H1 (cell line): ENCODE measurements around the gene DDI2. TPM values are rescaled to one million over a fixed set of nuclear protein-coding genes. Genes with fewer than 3 reads are reported as not detected.

Experiments used
- CTCF ChIA-PET: fragments of 300-600 bp; sonication (Branson Sonifier 250); formaldehyde crosslinking; loops from one replicate; lab custom pipeline; 2021; ENCODE audit not compliant: partially characterized antibody; lab: Charles Lee
- POLR2A ChIA-PET: fragments of 300-600 bp; sonication (Branson Sonifier 250); formaldehyde crosslinking; loops from one replicate; lab custom pipeline; 2021; ENCODE audit warnings: inconsistent platforms; ENCODE audit not compliant: partially characterized antibody; lab: Charles Lee
- DNase-seq, 2 experiments: peaks; one replicate each; pipeline versions ENCODE4 v3.0.0 to v3.0.0-alpha.2; 2010 to 2022; ENCODE audit warnings: low spot score in 2 of 2, low read depth in 1 of 2, mixed read lengths in 1 of 2
- FAIRE-seq: peaks from 2 replicates; lab custom pipeline; 2011; peaks lifted over from hg19 to GRCh38; lab: Jason Lieb, UNC
- H2AFZ ChIP-seq: 2 replicates; pipeline ENCODE4 v1.8.1; 2012; ENCODE audit warnings: low read length, inconsistent platforms
- H2AK5ac ChIP-seq: 2 replicates; pipeline ENCODE4 v1.6.1; 2013; ENCODE audit warnings: low read depth, low read length
- H2BK120ac ChIP-seq: replicated peaks from 2 replicates; pipeline ENCODE3; 2013; ENCODE audit warnings: low read depth, low read length, inconsistent platforms
- H2BK12ac ChIP-seq: 2 replicates; pipeline ENCODE4 v1.6.1; 2013; ENCODE audit warnings: low read depth, low read length
- H2BK15ac ChIP-seq: 2 replicates; pipeline ENCODE4 v1.6.1; 2013; ENCODE audit warnings: low read length
- H2BK20ac ChIP-seq: 2 replicates; pipeline ENCODE4 v1.6.1; 2013; ENCODE audit warnings: low read length
- H2BK5ac ChIP-seq: 2 replicates; pipeline ENCODE4 v1.6.1; 2013; ENCODE audit warnings: low read depth, low read length
- H3K14ac ChIP-seq: 2 replicates; pipeline ENCODE4 v1.6.1; 2013; ENCODE audit warnings: inconsistent platforms; ENCODE audit not compliant: insufficient read length
- H3K18ac ChIP-seq: 2 replicates; pipeline ENCODE4 v1.6.1; 2013; ENCODE audit warnings: low read length; ENCODE audit errors: extremely low read depth
- H3K23ac ChIP-seq: 2 replicates; pipeline ENCODE4 v1.6.1; 2013; ENCODE audit warnings: inconsistent platforms; ENCODE audit not compliant: insufficient read length
- H3K23me2 ChIP-seq: 2 replicates; pipeline ENCODE4 v1.6.1; 2013; ENCODE audit warnings: low read depth, low read length
- H3K27ac ChIP-seq: 2 replicates; pipeline ENCODE4 v1.6.1; 2011; ENCODE audit warnings: low read depth, low read length, inconsistent platforms
- H3K27me3 ChIP-seq, 4 experiments: replicated peaks in 1 of 4; 1 replicate in 1 of 4; 2 replicates in 3 of 4; pipeline versions ENCODE4 v1.6.1 to v1.8.1; 2011 to 2013; ENCODE audit warnings: low read length in 3 of 4, mild to moderate bottlenecking in 3 of 4, inconsistent platforms in 2 of 4, mixed read lengths in 2 of 4, moderate library complexity in 1 of 4; ENCODE audit not compliant: control insufficient read depth in 3 of 4, insufficient read depth in 3 of 4; ENCODE audit errors: extremely low read depth in 1 of 4
- H3K36me3 ChIP-seq, 4 experiments: 2 replicates each; pipeline versions ENCODE4 v1.6.1 to v1.8.1; 2011 to 2013; ENCODE audit warnings: mild to moderate bottlenecking in 4 of 4, low read length in 3 of 4, moderate library complexity in 2 of 4, control low read depth in 1 of 4, inconsistent platforms in 1 of 4; ENCODE audit not compliant: insufficient read depth in 4 of 4, control insufficient read depth in 2 of 4
- H3K4ac ChIP-seq: replicated peaks from 2 replicates; pipeline ENCODE3; 2013; ENCODE audit warnings: low read length, low read depth, mixed read lengths, inconsistent platforms; ENCODE audit not compliant: insufficient read length
- H3K4me1 ChIP-seq, 4 experiments: replicated peaks in 1 of 4; 1 replicate in 1 of 4; 2 replicates in 3 of 4; pipeline versions ENCODE4 v1.6.1 to v1.8.1; 2011 to 2013; ENCODE audit warnings: low read length in 3 of 4, inconsistent platforms in 2 of 4, mixed read lengths in 1 of 4; ENCODE audit not compliant: insufficient read depth in 4 of 4, control insufficient read depth in 3 of 4
- H3K4me2 ChIP-seq, 2 experiments: 2 replicates each; pipeline versions ENCODE4 v1.6.1 to v1.8.1; 2011 to 2013; ENCODE audit warnings: low read depth in 2 of 2, low read length in 2 of 2, control low read depth in 1 of 2, inconsistent platforms in 1 of 2, mild to moderate bottlenecking in 1 of 2; ENCODE audit not compliant: insufficient read depth in 1 of 2
- H3K4me3 ChIP-seq, 4 experiments: fragments of 200-600, 300-600 bp in 1 of 4; sonication (generic), shearing (Covaris generic), sonication (Bioruptor Twin) in 1 of 4; 2 replicates each; pipeline versions ENCODE4 v1.5.1 to v1.8.1; 2011 to 2016; ENCODE audit warnings: low read length in 4 of 4, low read depth in 3 of 4, control low read depth in 2 of 4, inconsistent platforms in 2 of 4, mild to moderate bottlenecking in 2 of 4, mixed read lengths in 1 of 4, moderate library complexity in 1 of 4; ENCODE audit not compliant: insufficient read depth in 2 of 4; ENCODE audit errors: extremely low read depth in 1 of 4
- H3K56ac ChIP-seq: replicated peaks from 2 replicates; pipeline ENCODE3; 2013; ENCODE audit warnings: low read depth, mild to moderate bottlenecking, mixed read lengths, low read length, inconsistent platforms; ENCODE audit not compliant: insufficient read length
- H3K79me1 ChIP-seq: 2 replicates; pipeline ENCODE4 v1.6.1; 2013; ENCODE audit warnings: low read depth, low read length, control low read depth
- H3K79me2 ChIP-seq, 2 experiments: 2 replicates each; pipeline versions ENCODE4 v1.6.1 to v1.8.1; 2012 to 2013; ENCODE audit warnings: low read length in 2 of 2, mild to moderate bottlenecking in 2 of 2, inconsistent platforms in 1 of 2; ENCODE audit not compliant: insufficient read depth in 2 of 2, control insufficient read depth in 1 of 2
- H3K9ac ChIP-seq, 4 experiments: replicated peaks in 1 of 4; 1 replicate in 1 of 4; 2 replicates in 3 of 4; pipeline versions ENCODE4 v1.6.1 to v1.8.1; 2011 to 2013; ENCODE audit warnings: low read depth in 3 of 4, low read length in 3 of 4, control low read depth in 2 of 4, mild to moderate bottlenecking in 2 of 4, moderate library complexity in 2 of 4, inconsistent platforms in 1 of 4; ENCODE audit errors: extremely low read depth in 1 of 4
- H3K9me3 ChIP-seq, 2 experiments: 2 replicates each; pipeline versions ENCODE4 v1.6.1 to v1.8.1; 2012 to 2013; ENCODE audit warnings: mild to moderate bottlenecking in 2 of 2, moderate library complexity in 2 of 2, control low read depth in 1 of 2, inconsistent platforms in 1 of 2, low read depth in 1 of 2, low read length in 1 of 2, mixed read lengths in 1 of 2; ENCODE audit not compliant: insufficient read depth in 2 of 2
- H4K20me1 ChIP-seq, 2 experiments: replicated peaks in 1 of 2; 2 replicates each; pipeline versions ENCODE3 to v1.8.1; 2011 to 2013; ENCODE audit warnings: inconsistent platforms in 2 of 2, low read length in 2 of 2, mild to moderate bottlenecking in 1 of 2; ENCODE audit not compliant: insufficient read depth in 2 of 2, control insufficient read depth in 1 of 2
- H4K5ac ChIP-seq: 2 replicates; pipeline ENCODE4 v1.6.1; 2013; ENCODE audit warnings: low read length, low read depth, mixed read lengths, inconsistent platforms; ENCODE audit not compliant: insufficient read length
- H4K8ac ChIP-seq: 2 replicates; pipeline ENCODE4 v1.8.0; 2013; ENCODE audit warnings: mild to moderate bottlenecking, moderate library complexity, low read length, inconsistent platforms; ENCODE audit not compliant: insufficient read depth; ENCODE audit errors: extremely low read depth
- H4K91ac ChIP-seq: replicated peaks from 2 replicates; pipeline ENCODE3; 2013; ENCODE audit warnings: low read length, mixed read lengths, inconsistent platforms; ENCODE audit not compliant: insufficient read length
- BRCA1 ChIP-seq: IDR thresholded peaks from 2 replicates; pipeline ENCODE4 v1.6.1; 2012; ENCODE audit warnings: low read depth, low read length, improper control_type of control experiment
- GTF2F1 ChIP-seq: IDR thresholded peaks from 2 replicates; pipeline ENCODE4 v1.6.1; 2012; ENCODE audit warnings: low read depth, low read length, improper control_type of control experiment, borderline replicate concordance
- HDAC6 ChIP-seq: IDR thresholded peaks from one replicate; pipeline ENCODE4 v1.7.1; 2012; ENCODE audit warnings: low read depth, mild to moderate bottlenecking, inconsistent platforms, low read length, moderate library complexity
- NANOG ChIP-seq: IDR thresholded peaks from 2 replicates; pipeline ENCODE4 v1.6.1; 2011; ENCODE audit warnings: low read length, low read depth, mild to moderate bottlenecking, inconsistent platforms; ENCODE audit not compliant: insufficient read depth, poor library complexity, severe bottlenecking
- POLR2A ChIP-seq, 2 experiments: IDR thresholded peaks; 1 replicate in 1 of 2; 2 replicates in 1 of 2; pipeline ENCODE4 v1.6.1; 2011; ENCODE audit warnings: low read depth in 2 of 2, low read length in 2 of 2, mild to moderate bottlenecking in 2 of 2; ENCODE audit errors: control extremely low read depth in 1 of 2
- SIRT6 ChIP-seq: IDR thresholded peaks from one replicate; pipeline ENCODE4 v1.7.1; 2012; ENCODE audit warnings: low read length, inconsistent platforms
- TBP ChIP-seq: IDR thresholded peaks from 2 replicates; pipeline ENCODE4 v1.6.1; 2011; ENCODE audit warnings: low read depth, low read length, improper control_type of control experiment
- YY1 ChIP-seq: IDR thresholded peaks from 2 replicates; pipeline ENCODE4 v1.6.1; 2011; ENCODE audit warnings: low read depth, mild to moderate bottlenecking, low read length
- ZNF274 ChIP-seq: IDR thresholded peaks from 2 replicates; pipeline ENCODE4 v1.7.0; 2012; ENCODE audit warnings: low read length, borderline replicate concordance; ENCODE audit errors: extremely low read depth
- WGBS, 2 experiments: shearing (Covaris generic) in 1 of 2; methylation state at CpG; one replicate each; pipeline versions ENCODE4 v1.1.6 to v1.1.7; 2013 to 2015; ENCODE audit warnings: low lambda C conversion rate in 2 of 2, mixed read lengths in 2 of 2, inconsistent platforms in 1 of 2, low coverage in 1 of 2, missing lambda C conversion rate in 1 of 2; ENCODE audit not compliant: insufficient replicate concordance in 2 of 2, insufficient coverage in 1 of 2, insufficient read length in 1 of 2; ENCODE audit errors: extremely low coverage in 1 of 2, missing lambda C conversion rate in 1 of 2; 5-methylcytosine and 5-hydroxymethylcytosine counted together
- polyA plus RNA-seq, 7 experiments: library from polyadenylated mRNA; depleted of rRNA in 3 of 7; stranded (reverse) in 5 of 7; unstranded in 2 of 7; fragments of >200 nt in 5 of 7; fragments of 200-250 nt in 2 of 7; gene quantifications; 1 replicate in 5 of 7; 2 replicates in 1 of 7; 4 replicates in 1 of 7; pipeline versions ENCODE4 v1.2.1 to v1.2.3, GENCODE V29; 2011 to 2013; ENCODE audit warnings: missing spikeins in 2 of 7, mixed read lengths in 2 of 7
- total RNA-seq: library from RNA; stranded (reverse); fragmentation: NEBNext Ultra II Directional; extraction: Animal tissue kit (Norgen Biotek cat#: 25700); gene quantifications from 2 replicates; pipeline ENCODE4 v1.2.1, GENCODE V29; 2021
- TF ChIP-seq, protein P1 (sequence below): IDR thresholded peaks from 2 replicates; pipeline ENCODE4 v1.6.1; 2011; ENCODE audit warnings: low read length, improper control_type of control experiment
- TF ChIP-seq, protein P2 (sequence below): IDR thresholded peaks from 2 replicates; pipeline ENCODE4 v1.6.1; 2012; ENCODE audit warnings: low read length, inconsistent platforms
- TF ChIP-seq, protein P3 (sequence below): IDR thresholded peaks from 2 replicates; pipeline ENCODE4 v1.6.1; 2012; ENCODE audit warnings: inconsistent platforms

DDI2 gene
- total and polyA plus RNA-seq, 2 of the 8 experiments (the other 6 are each of a cell fraction or from before 2014, with no cell fraction given), result 7.7 to 38.3 TPM

DNA sequence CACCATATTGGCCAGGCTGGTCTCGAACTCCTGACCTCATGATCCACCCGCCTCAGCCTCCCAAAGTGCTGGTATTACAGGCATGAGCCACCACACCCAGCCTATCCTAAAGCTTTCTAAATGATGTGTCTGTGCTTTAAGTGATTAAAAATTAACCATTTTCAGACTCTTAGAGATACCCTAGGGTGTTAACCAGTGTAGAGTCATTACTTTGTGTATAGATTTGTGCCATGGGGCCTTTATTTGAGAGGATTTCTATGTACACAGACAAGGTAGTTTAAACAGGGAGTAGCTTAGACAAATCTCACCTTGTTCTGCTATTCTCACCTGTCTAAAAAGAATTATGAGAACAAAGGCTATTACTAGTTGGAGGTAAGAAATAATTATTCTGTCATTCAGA lies 54.2 kb downstream of the DDI2 start:
- Histone ChIP-seq H2BK5ac (no peak overlapping the region), H2BK20ac (no peak overlapping the region), H3K9ac (no peak overlapping the region), H3K4me1 (peaks cover 0 to 5% (median 0%) of the 10 kb centered on the region in 4 experiments; a peak in 1 of 7 replicates), H3K79me1 (peaks cover 3% of the 10 kb centered on the region; the same call in 1 of the 2 replicates), H3K14ac (no peak overlapping the region), H2BK12ac (no peak overlapping the region), H3K9me3 (no peaks in the 10 kb centered on the region), H4K91ac (no peak overlapping the region), H2AFZ (no peak overlapping the region), H3K4ac (no peak overlapping the region), H3K27ac (no peak overlapping the region), H3K79me2 (no peaks in the 10 kb centered on the region), H2BK15ac (no peak overlapping the region), H3K23ac (no peak overlapping the region), H3K4me2 (no peak overlapping the region), H4K5ac (no peak overlapping the region), H3K4me3 (no peak overlapping the region), H2AK5ac (no peak overlapping the region), H3K18ac (no peak overlapping the region), H2BK120ac (no peak overlapping the region), H3K36me3 (no peaks in the 10 kb centered on the region), H3K56ac (no peak overlapping the region), H3K23me2 (peaks cover 5% of the 10 kb centered on the region; the same call in 1 of the 2 replicates), H4K20me1 (no peaks in the 10 kb centered on the region), H4K8ac (no peak overlapping the region), H3K27me3 (no peaks in the 10 kb centered on the region)
- no peak for DNase-seq
- 87% methylated on average over 2 of the region's 2 CpGs; no CpG with 5 or more reads in 1 of the 2 experiments for WGBS, 2 experiments
- FAIRE-seq, result no peak
- POLR2A ChIA-PET, result interaction anchor here (1.6 to 1.9 kb wide), 2 partner anchors 10 to 14 kb away, joined by 5 to 7 read pairs; no protein-coding TSS in a partner anchor
- CTCF ChIA-PET, result interaction anchor here (0.8 to 2.2 kb wide), 4 partner anchors 17 to 66 kb away, joined by 4 to 8 read pairs (median 5); no protein-coding TSS in a partner anchor
- TF ChIP-seq HDAC6, result no peak
- TF ChIP-seq, protein P1, sequence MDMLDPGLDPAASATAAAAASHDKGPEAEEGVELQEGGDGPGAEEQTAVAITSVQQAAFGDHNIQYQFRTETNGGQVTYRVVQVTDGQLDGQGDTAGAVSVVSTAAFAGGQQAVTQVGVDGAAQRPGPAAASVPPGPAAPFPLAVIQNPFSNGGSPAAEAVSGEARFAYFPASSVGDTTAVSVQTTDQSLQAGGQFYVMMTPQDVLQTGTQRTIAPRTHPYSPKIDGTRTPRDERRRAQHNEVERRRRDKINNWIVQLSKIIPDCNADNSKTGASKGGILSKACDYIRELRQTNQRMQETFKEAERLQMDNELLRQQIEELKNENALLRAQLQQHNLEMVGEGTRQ, result no peak
- TF ChIP-seq, protein P2, sequence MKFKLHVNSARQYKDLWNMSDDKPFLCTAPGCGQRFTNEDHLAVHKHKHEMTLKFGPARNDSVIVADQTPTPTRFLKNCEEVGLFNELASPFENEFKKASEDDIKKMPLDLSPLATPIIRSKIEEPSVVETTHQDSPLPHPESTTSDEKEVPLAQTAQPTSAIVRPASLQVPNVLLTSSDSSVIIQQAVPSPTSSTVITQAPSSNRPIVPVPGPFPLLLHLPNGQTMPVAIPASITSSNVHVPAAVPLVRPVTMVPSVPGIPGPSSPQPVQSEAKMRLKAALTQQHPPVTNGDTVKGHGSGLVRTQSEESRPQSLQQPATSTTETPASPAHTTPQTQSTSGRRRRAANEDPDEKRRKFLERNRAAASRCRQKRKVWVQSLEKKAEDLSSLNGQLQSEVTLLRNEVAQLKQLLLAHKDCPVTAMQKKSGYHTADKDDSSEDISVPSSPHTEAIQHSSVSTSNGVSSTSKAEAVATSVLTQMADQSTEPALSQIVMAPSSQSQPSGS, result no peak
- no peak for TF ChIP-seq GTF2F1
- no peak for TF ChIP-seq YY1
- TF ChIP-seq ZNF274, result no peak
- TF ChIP-seq NANOG, result no peak
- TF ChIP-seq TBP, result no peak
- TF ChIP-seq BRCA1, result no peak
- TF ChIP-seq POLR2A (IDR thresholded peaks at IDR 0.05; ENCODE audit: control extremely low read depth in 1 of 2, low read depth in 2 of 2, low read length in 2 of 2), result no peak
- TF ChIP-seq SIRT6, result no peak
- TF ChIP-seq, protein P3, sequence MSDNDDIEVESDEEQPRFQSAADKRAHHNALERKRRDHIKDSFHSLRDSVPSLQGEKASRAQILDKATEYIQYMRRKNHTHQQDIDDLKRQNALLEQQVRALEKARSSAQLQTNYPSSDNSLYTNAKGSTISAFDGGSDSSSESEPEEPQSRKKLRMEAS, result no peak
